Breast epithelium (tissue), 4 donors: Measurements from ENCODE around the gene CCDC102A. TPM values are rescaled to one million over a fixed set of nuclear protein-coding genes. Genes with fewer than 3 reads are reported as not detected.
A peak's percentile ranks its signal among the peaks of the same experiment; 100 is the strongest.

Experiments
- DNase-seq, 2 donors: peaks; one replicate each; pipeline ENCODE4 v3.0.0-alpha.2; 2019; ENCODE audit warnings: low spot score in 2 of 2
- H3K27ac ChIP-seq, 2 donors: fragments of 200-600 bp; sonication (generic) in 1 of 2; one replicate each; pipeline ENCODE4 v1.5.1; 2016 to 2019; ENCODE audit warnings: mild to moderate bottlenecking in 1 of 2
- H3K27me3 ChIP-seq, 2 donors: fragments of 200-600 bp; sonication (generic) in 1 of 2; one replicate each; pipeline versions ENCODE4 v1.5.1 to v1.6.0; 2017 to 2019; ENCODE audit warnings: control low read depth in 1 of 2, mild to moderate bottlenecking in 1 of 2
- H3K36me3 ChIP-seq: fragments of 200-600 bp; one replicate; pipeline ENCODE4 v1.5.1; 2019
- H3K4me1 ChIP-seq, 2 donors: fragments of 200-600 bp; sonication (generic); one replicate each; pipeline ENCODE4 v1.5.1; 2016 to 2019; ENCODE audit warnings: control low read depth in 1 of 2
- H3K4me3 ChIP-seq, 3 donors: fragments of 200-600 bp; sonication (generic); 1 replicate in 2 of 3; 2 replicates in 1 of 3; pipeline ENCODE4 v1.5.1; 2016 to 2019; ENCODE audit warnings: mild to moderate bottlenecking in 3 of 3, moderate library complexity in 2 of 3
- H3K9me3 ChIP-seq, 2 donors: fragments of 200-600 bp; sonication (generic) in 1 of 2; one replicate each; pipeline ENCODE4 v1.5.1; 2016 to 2019; ENCODE audit warnings: control low read depth in 1 of 2
- POLR2A ChIP-seq: fragments of 450-650 bp; IDR thresholded peaks from one replicate; pipeline ENCODE4 v1.6.1; 2016; ENCODE audit warnings: antibody characterized with exemption, mild to moderate bottlenecking, moderate library complexity
- POLR2AphosphoS5 ChIP-seq, 3 donors: sonication (generic); formaldehyde crosslinking; IDR thresholded peaks; one replicate each; pipeline ENCODE4 v1.6.1; 2017; ENCODE audit warnings: antibody characterized with exemption in 3 of 3
- intact Hi-C: fragments of 100-400 bp; cut with DNase I; formaldehyde crosslinking; loops from one replicate; pipeline ENCODE4 v1.15.1; 2023; ENCODE audit warnings: low total_unique reads
- total RNA-seq, 3 donors: library from RNA; depleted of rRNA; stranded (reverse); fragments of >200 nt; gene quantifications; one replicate each; pipeline ENCODE4 v1.1.0, GENCODE V29; 2016
- TF ChIP-seq, protein P1 (sequence below), 3 donors: fragments of 450-650 bp; IDR thresholded peaks; one replicate each; pipeline ENCODE4 v1.5.1; 2016 to 2017; ENCODE audit warnings: antibody characterized with exemption in 3 of 3, mild to moderate bottlenecking in 3 of 3, moderate library complexity in 3 of 3

The CCDC102A gene
- total RNA-seq, 3 donors from 2014 or later = 6.7 to 15.1 (median 12.1) TPM

DNA sequence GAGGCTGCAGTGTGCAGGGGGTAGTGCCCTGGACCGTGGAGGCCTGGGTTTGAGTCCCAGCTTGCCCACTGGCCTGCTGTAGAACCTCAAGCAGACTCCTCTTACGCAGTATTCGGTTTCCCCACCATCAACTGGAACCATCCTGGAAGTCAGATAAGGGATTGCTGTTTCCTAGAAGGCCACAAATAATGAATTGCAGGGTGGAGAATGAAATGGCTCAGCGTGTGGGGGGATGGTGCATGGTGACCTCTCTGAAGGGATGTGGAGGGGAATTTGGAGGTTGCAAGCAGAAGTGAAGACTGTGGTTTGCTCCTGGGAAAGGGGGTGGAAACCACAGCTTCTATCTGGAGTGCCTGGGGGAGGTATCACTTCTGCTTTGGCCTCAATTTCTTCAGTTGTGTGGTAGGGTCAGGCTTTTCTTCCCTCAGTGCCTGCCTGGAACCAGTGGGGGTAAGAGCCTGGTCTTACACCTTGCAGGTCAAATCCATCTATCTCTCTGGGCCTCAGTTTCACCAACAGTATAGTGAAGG is 7.8 kb upstream of the CCDC102A start:
- Histone ChIP-seq H3K9me3 (no peaks in the 10 kb centered on the region), H3K36me3 (no peaks in the 10 kb centered on the region), H3K27me3 (no peaks in the 10 kb centered on the region), H3K27ac (no peak overlapping the region), H3K4me3 (no peak overlapping the region), H3K4me1 (no peaks in the 10 kb centered on the region)
- DNase-seq = peak; percentile 16 to 27
- TF ChIP-seq, protein P1, sequence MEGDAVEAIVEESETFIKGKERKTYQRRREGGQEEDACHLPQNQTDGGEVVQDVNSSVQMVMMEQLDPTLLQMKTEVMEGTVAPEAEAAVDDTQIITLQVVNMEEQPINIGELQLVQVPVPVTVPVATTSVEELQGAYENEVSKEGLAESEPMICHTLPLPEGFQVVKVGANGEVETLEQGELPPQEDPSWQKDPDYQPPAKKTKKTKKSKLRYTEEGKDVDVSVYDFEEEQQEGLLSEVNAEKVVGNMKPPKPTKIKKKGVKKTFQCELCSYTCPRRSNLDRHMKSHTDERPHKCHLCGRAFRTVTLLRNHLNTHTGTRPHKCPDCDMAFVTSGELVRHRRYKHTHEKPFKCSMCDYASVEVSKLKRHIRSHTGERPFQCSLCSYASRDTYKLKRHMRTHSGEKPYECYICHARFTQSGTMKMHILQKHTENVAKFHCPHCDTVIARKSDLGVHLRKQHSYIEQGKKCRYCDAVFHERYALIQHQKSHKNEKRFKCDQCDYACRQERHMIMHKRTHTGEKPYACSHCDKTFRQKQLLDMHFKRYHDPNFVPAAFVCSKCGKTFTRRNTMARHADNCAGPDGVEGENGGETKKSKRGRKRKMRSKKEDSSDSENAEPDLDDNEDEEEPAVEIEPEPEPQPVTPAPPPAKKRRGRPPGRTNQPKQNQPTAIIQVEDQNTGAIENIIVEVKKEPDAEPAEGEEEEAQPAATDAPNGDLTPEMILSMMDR (IDR thresholded peaks at IDR 0.05) = no peak
- TF ChIP-seq POLR2AphosphoS5 (IDR thresholded peaks at IDR 0.05) = no peak
- intact Hi-C loops = no loop called here

DNA sequence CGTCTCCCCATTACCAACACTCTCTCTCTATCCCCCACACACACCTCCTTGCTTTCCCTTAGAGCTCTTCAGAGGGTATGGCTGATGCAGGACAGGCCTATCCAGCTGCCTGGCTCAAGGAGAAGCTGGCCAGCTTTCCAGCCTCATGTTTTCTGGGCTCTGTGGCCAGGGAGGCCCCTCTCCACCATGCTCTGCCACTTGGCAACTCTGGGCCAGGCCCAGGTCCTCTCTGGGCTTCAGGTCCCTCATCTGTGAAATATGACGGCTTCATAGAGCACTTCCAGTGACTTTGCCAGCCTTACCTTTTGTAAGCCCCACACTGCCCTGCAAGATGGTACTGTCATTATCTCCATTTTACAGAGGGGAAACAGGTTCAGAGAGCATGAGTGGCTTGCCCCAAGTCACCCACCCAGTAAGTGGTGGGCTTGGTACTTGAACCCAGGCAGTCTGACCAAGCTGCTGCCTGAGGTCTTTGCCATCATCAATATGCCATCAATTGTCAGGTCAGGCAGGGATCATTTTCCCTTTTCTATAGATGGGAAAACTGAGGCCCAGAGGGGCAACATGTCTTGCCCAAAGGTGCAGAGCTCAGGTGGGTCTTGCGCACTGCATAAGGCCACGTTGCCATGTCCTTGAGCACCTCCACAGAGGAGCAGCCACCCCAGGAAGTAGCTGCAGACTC is 5.5 kb upstream of the CCDC102A start:
- Histone ChIP-seq H3K27ac (no peak overlapping the region), H3K4me1 (no peaks in the 10 kb centered on the region), H3K27me3 (no peaks in the 10 kb centered on the region), H3K4me3 (no peak overlapping the region), H3K9me3 (no peaks in the 10 kb centered on the region), H3K36me3 (no peaks in the 10 kb centered on the region)
- intact Hi-C loops = no loop called here
- peak in 1 of 2 donors; percentile 6 for DNase-seq
- TF ChIP-seq POLR2A (no peak), POLR2AphosphoS5 (IDR thresholded peaks at IDR 0.05) (no peak)
- TF ChIP-seq, protein P1 (IDR thresholded peaks at IDR 0.05) = no peak

DNA sequence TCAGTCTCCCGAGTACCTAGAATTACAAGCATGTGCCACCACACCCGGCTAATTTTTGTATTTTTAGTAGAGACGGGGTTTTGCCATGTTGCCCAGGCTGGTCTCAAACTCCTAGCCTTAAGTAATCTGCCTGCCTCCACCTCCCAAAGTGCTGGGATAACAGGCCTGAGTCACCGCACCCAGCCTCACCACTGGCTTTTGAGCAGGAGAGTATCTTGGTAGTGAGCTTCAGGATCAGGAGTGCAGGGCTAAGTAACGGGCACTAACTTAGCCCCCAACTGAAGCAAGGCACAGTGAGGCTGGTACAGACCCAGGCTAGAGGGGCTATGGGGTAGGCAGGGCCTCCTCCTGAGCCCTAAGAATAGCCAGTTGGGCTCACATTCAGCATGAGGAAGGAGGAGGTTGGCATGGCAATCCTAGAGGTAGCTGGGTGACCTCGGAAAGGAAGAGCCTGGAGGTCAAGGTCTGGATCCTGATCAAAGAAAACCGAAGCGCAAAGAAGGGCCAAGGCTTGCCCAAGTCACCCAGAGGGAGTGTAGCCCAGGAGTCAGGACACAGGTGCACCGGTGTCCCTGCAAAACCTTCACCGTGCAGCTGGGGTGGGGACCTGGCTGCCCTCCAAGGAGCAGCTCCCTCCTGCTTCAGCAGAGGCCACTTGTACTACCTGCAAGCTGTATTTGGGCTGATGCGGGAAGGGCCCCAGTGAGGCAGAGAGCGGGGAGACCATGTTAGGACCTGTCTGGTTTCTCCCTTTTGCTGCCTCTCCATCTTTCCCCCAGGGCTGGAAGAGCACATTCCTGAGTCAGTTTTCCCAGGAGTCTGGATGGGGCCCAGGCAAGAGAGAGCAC is 4.8 kb upstream of the CCDC102A start:
- intact Hi-C loops = no loop called here
- H3K27ac ChIP-seq = peak overlapping the region in 1 of 2 donors; percentile 34
- no peaks in the 10 kb centered on the region for H3K4me1 ChIP-seq
- H3K27me3 ChIP-seq = no peaks in the 10 kb centered on the region
- H3K4me3 ChIP-seq = no peak overlapping the region
- H3K36me3 ChIP-seq = no peaks in the 10 kb centered on the region
- H3K9me3 ChIP-seq = no peaks in the 10 kb centered on the region
- TF ChIP-seq POLR2AphosphoS5 (IDR thresholded peaks at IDR 0.05) (no peak), POLR2A (no peak)
- TF ChIP-seq, protein P1 (IDR thresholded peaks at IDR 0.05) = no peak
- peak; percentile 28 to 45 for DNase-seq

DNA sequence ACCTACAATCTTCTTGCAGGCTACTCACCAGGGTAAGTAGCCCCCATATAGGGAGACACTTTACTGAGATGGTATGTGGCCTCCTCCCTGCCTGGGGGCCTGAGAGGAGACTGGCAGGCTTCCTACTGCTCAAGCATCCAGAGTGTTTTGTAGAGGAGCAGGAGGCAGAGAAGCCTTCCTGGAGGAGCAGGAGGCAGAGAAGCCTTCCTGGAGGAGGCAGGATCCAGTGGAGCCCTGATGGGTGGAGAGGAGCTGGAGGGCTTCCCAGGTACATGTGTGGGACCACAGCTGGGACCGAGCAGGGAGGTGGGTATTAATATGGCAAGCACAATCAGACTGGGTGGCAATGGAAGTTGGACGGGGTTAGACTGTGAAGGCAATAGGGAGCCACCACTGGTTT is 4.0 kb upstream of the CCDC102A start:
- intact Hi-C loops = no loop called here
- TF ChIP-seq, protein P1 (IDR thresholded peaks at IDR 0.05) = no peak
- TF ChIP-seq POLR2A (no peak), POLR2AphosphoS5 (IDR thresholded peaks at IDR 0.05) (no peak)
- no peaks in the 10 kb centered on the region for H3K36me3 ChIP-seq
- no peak overlapping the region for H3K27ac ChIP-seq
- no peaks in the 10 kb centered on the region for H3K9me3 ChIP-seq
- DNase-seq = peak; percentile 16 to 22
- no peak overlapping the region for H3K4me3 ChIP-seq
- H3K4me1 ChIP-seq = peaks cover 0 to 2% of the 10 kb centered on the region in 2 donors
- H3K27me3 ChIP-seq = no peaks in the 10 kb centered on the region
